ENCODE data around the gene MAD2L2.

The MAD2L2 gene

GRCh38 chr1:11681071-11681771 lies at the start of gene MAD2L2:
Gene MAD2L2 (minus strand): TSS chr1:11681148. CDS start chr1:11680601, 547 bp downstream.
- peak; percentile 92 for DNase-seq

GRCh38 chr1:11730429-11730891 lies 49.5 kb upstream of the MAD2L2 start:
- DNase-seq: peak; percentile 53

GRCh38 chr1:11729498-11730428 lies 48.8 kb upstream of the MAD2L2 start:
- DNase-seq: no peak

DNA sequence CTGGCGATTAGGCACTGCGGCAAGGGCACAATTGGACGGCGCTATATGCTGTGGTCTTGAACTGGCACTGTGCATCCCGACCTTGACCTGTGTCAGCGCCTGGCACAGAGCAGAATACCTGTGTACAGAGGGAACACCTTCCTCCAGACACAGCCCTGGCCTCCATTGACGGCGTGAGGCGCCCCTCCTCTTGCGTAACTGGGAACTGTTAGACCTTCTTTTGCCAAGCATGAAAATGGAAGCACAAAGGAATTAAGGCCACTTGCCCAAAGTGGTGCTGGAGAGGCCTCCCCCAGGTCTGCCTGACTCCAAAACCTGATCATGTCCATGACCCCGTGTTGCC lies 48.2 kb upstream of the MAD2L2 start:
- DNase-seq: no peak

DNA sequence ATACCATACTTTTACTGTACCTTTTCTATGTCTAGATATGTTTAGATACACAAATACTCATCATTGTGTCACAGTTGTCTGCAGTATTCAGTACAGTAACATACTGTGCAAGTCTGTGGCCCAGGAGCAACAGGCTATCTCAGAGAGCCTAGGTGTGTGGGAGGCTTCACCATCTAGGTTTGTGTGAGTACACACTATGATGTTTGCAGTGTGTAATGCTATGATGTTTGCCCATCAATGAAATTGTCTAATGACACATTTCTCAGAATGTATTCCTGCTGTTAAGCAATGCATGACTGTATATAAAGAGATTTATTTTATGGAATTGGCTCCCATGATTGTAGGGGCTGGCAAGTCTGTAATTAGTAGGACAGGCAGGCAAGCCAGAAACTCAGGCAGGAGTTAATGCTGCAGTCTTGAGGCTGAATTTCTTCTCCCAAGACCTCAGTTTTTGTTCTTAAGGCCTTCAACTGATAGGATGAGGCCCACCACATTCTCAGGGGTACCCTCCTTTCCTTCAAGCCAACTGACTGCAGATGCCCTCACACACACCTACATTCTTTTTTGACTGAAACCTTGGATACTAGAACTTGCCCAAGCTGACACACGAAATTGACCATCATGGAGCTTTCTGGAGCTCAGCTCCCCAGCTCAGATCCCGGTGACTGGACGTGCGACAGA lies 47.3 kb upstream of the MAD2L2 start:
- no peak for DNase-seq

GRCh38 chr1:11727119-11727518 lies 46.2 kb upstream of the MAD2L2 start:
- DNase-seq: no peak

DNA sequence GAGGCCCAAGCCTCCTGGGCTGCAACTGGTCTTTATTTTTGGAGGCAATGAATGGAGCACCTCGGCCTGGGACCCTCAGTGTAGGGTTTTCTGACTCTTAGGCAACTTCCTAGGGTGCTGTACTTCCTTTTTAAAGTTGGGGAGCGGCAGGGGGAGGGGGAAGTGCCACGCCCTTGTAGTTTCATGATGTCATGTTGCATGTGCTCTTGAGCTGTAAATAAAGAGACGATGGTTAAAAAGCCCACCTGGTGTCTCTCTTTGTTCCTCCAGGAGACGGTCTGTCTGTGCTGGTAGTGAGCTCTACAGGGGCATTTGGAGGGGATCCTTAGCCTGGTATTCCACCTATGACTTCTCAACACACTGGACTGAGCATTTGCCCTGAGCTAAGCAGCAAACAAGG lies 44.7 kb upstream of the MAD2L2 start:
- DNase-seq: no peak

DNA sequence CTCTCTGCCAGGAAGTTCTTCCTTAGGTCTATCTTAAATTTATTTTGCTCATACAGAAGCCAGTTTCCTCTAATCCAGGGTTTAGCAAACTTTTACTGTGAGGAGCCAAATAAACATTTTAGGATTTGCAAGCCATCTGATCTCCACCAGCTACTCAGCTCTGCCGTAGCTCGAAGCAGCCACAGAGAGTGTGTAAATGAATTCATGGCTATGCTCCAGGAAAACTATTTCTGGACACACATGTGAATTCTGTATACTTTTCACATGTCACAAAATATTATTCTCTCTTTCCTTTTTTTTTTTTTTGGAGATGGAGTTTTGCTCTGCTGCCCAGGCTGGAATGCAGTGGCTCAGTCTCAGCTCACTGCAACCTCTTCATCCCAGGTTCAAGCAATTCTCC lies 41.6 kb upstream of the MAD2L2 start:
- no peak for DNase-seq

- DNase-seq: no peak
Measured at GRCh38 chr1:11721311-11721710, 40.4 kb upstream of the MAD2L2 start.

- no peak for DNase-seq
Measured at GRCh38 chr1:11720525-11720924, 39.6 kb upstream of the MAD2L2 start.

DNA sequence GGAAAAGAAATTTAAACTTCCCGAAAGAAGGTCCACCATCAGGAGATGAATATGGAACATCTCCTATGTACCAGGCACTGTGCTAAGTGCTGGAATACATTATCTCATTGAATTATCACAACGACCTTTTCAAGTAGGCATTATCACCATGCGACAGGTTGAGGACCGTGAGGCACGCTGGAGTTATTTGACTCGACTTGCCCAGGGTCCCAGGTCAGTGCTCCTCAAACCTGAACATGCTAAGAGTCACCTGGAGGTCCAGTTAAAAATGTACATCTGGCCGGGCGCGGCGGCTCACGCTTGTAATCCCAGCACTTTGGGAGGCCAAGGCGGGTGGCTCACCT lies 39.1 kb upstream of the MAD2L2 start:
- no peak for DNase-seq

DNA sequence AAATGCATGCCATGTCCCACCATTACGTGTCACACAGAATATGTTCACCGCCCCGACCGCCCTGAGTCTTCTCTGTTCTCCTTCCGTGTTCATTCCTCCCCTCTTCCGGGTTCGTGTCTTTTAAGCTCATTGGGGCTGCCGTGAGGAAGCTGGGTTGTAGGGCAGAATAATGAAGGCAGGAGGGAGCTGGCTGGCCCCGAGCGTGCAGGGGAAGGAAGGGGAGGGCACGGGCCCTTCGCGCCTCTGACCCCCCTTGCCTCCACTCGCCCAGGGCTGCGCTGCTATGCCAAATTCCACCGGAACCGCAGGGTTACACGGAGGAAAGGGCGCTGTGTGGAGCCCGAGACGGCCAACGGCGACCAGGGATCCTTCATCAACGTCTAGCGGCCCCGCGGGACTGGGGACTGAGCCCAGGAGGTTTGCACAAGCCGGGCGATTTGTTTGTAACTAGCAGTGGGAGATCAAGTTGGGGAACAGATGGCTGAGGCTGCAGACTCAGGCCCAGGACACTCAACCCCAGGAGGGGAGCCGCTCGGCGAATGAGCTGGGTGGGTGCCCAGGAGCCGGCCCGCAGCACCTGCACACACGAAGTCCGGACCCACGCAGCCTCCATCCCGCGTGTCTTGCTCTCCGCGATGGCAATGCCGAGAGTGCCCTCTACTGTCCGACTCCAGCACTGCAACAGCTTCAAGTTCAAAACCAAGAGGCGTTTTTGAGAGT lies 38.5 kb upstream of the MAD2L2 start:
- peak; percentile 68 for DNase-seq

DNA sequence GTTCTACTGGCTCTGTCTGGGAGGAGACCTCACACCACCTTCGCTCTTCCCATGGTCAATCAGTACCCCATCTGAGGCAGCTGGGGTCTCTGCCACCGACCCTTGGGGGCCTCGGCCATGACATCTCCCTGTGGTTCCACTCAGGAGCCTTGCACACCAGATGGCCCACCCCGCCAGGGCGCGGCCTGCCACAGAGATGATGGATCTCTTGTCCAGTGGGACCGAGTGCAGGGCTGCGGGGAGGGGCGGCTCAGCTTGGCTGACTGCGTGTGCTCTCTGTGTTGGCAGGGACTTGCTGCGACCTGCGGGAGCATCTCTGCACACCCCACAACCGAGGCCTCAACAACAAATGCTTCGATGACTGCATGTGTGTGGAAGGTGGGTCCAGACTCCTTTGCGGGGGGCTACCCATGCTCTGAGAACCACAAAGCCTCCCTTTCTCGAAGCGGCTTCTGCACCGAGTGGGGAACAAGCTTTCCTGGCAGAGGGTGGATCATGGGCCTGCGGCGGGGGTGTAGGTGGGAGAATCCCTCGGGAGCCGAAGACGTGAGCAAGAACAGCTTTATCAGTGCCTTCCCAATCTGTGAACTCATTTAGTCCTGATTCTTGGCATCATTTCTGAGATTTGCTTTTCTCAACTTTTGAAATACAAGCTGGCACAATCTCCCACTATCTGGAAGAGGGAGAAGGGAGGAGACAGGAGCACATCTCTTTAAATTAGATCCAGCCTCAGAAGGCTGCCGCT lies 34.1 kb upstream of the MAD2L2 start:
- no peak for DNase-seq

- DNase-seq: no peak
Measured at GRCh38 chr1:11713095-11713494, 32.1 kb upstream of the MAD2L2 start.

DNA sequence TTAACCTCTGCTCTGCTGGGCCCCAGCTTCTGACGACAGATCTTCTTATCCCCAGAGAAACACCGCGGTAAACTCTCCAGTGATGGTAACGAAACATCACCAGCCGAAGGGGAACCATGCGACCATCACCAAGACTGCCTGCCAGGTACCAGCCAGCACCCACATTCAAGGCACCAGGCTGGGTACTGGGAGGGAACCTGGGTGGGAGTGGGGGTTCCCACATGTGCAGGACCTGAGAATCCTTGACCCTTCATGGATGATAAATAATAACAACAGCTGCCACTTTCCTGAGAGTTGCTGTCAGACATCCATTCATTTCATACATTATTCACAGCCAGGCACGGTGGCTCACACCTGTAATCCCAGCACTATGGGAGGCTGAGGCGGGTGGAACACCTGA lies 31.3 kb upstream of the MAD2L2 start:
- no peak for DNase-seq

DNA sequence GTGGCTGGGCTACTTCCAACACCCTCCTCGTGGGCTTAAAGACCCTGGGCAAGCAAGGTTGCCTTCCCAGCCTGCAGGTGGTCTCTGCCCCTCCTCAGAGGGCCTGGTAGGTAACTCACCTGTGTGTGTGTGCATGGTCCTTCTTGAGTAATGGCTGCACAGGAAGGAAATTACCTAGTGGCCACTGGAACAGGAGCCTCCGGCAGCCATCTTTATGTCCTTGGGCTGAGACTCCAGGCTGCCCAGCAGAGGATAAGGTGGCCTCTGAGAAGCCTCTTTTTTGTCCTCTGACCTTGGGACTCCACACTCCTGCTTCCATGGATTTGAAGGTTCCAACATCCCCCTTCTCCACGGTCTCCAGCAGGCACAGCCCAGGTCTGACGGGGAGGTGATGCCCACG lies 30.5 kb upstream of the MAD2L2 start:
- no peak for DNase-seq

- DNase-seq: peak; percentile 57
Measured at GRCh38 chr1:11708554-11709350, 27.8 kb upstream of the MAD2L2 start.

DNA sequence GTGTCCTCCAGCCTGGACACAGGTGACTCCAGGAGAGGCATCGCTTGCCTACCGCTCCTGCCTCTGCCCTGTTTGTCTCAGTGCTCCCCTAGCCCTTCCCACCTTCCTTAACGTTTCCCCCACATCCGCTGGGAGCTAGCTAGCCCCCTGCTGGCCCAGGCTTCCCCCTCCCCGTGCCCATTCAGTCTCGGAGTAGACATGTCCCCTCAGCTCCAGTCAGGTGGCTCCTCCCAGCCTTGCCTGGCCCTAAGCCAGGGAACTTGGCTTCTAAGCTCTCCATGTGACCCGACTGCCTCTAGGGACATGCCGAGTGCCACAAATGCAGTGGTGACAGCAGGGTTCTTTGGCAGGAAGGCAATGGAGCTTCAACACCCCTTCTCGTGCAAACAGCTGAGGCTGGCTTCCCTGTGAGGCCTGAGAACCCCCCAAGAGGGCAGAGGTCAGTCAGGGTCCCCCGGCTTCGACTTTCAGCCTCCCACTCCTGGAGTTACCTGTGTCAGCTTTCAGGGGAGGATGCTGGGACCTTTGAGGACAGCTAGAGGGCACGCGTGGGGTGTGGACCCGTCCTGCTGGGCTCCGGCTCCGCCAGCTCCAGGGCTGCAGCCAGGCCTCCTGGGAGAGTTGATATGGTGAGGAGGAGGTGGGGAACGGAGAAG lies 26.8 kb upstream of the MAD2L2 start:
- DNase-seq: no peak

DNA sequence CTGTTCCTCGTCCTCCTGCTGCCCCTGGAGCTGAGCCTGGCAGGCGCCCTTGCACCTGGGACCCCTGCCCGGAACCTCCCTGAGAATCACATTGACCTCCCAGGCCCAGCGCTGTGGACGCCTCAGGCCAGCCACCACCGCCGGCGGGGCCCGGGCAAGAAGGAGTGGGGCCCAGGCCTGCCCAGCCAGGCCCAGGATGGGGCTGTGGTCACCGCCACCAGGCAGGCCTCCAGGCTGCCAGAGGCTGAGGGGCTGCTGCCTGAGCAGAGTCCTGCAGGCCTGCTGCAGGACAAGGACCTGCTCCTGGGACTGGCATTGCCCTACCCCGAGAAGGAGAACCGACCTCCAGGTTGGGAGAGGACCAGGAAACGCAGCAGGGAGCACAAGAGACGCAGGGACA lies 25.3 kb upstream of the MAD2L2 start:
- DNase-seq: no peak

- DNase-seq: no peak
Measured at GRCh38 chr1:11705596-11705995, 24.6 kb upstream of the MAD2L2 start.

All from NK-92 treated with Interleukin-12 subunit alpha and Interleukin-12 subunit beta, amount 100 ng/mL, for 24 hours (cell line).